Esophagus squamous epithelium (tissue), 4 donors: ENCODE measurements around the gene SOX1.

Experiments used
- CTCF ChIP-seq, 6 experiments: fragments of 450-650 bp in 4 of 6; fragments of 200-600 bp in 2 of 6; sonication (generic) in 2 of 6; IDR thresholded peaks; one replicate each; pipeline ENCODE4 v1.5.1; 2016 to 2019; ENCODE audit warnings: antibody characterized with exemption in 6 of 6, mild to moderate bottlenecking in 4 of 6, moderate library complexity in 4 of 6
- POLR2A ChIP-seq, 4 donors: fragments of 450-650 bp; IDR thresholded peaks; one replicate each; pipeline ENCODE4 v1.6.1; 2017; ENCODE audit warnings: antibody characterized with exemption in 4 of 4, mild to moderate bottlenecking in 4 of 4, moderate library complexity in 3 of 4

GRCh38 chr13:112029143-112029542, 37.8 kb upstream of the SOX1 start:
- TF ChIP-seq CTCF (IDR thresholded peaks at IDR 0.05) (no peak), POLR2A (IDR thresholded peaks at IDR 0.05) (no peak)
